Tibial nerve (tissue), 4 donors: Measurements from ENCODE around the gene KIF22.

Experiments
- CTCF ChIP-seq, 5 experiments: fragments of 200-600 bp in 3 of 5; fragments of 450-650 bp in 2 of 5; sonication (generic) in 3 of 5; IDR thresholded peaks; one replicate each; pipeline ENCODE4 v1.5.1; 2016 to 2019; ENCODE audit warnings: antibody characterized with exemption in 5 of 5, mild to moderate bottlenecking in 3 of 5, moderate library complexity in 2 of 5
- EP300 ChIP-seq, 2 donors: sonication (generic); formaldehyde crosslinking; IDR thresholded peaks; one replicate each; pipeline ENCODE4 v1.6.1; 2017; ENCODE audit warnings: antibody characterized with exemption in 2 of 2, mild to moderate bottlenecking in 1 of 2
- POLR2A ChIP-seq, 2 donors: fragments of 450-650 bp; IDR thresholded peaks; one replicate each; pipeline ENCODE4 v1.6.1; 2017; ENCODE audit warnings: antibody characterized with exemption in 2 of 2, mild to moderate bottlenecking in 2 of 2, moderate library complexity in 2 of 2

GRCh38 chr16:29818082-29818481, 27.5 kb downstream of the KIF22 start:
- TF ChIP-seq POLR2A (IDR thresholded peaks at IDR 0.05) (no peak), CTCF (IDR thresholded peaks at IDR 0.05) (no peak), EP300 (IDR thresholded peaks at IDR 0.05) (no peak)
